Esophagus squamous epithelium (tissue), 4 donors: ENCODE measurements around the gene DLK2.
"Not testable (repeated sequence)": the region's sequence is repeated elsewhere in the genome, so short reads cannot be mapped to it uniquely, and the experiment has no call there.

Source experiments
- CTCF ChIP-seq, 6 experiments: fragments of 450-650 bp in 4 of 6; fragments of 200-600 bp in 2 of 6; sonication (generic) in 2 of 6; IDR thresholded peaks; one replicate each; pipeline ENCODE4 v1.5.1; 2016 to 2019; ENCODE audit warnings: antibody characterized with exemption in 6 of 6, mild to moderate bottlenecking in 4 of 6, moderate library complexity in 4 of 6
- POLR2A ChIP-seq, 4 donors: fragments of 450-650 bp; IDR thresholded peaks; one replicate each; pipeline ENCODE4 v1.6.1; 2017; ENCODE audit warnings: antibody characterized with exemption in 4 of 4, mild to moderate bottlenecking in 4 of 4, moderate library complexity in 3 of 4

DNA sequence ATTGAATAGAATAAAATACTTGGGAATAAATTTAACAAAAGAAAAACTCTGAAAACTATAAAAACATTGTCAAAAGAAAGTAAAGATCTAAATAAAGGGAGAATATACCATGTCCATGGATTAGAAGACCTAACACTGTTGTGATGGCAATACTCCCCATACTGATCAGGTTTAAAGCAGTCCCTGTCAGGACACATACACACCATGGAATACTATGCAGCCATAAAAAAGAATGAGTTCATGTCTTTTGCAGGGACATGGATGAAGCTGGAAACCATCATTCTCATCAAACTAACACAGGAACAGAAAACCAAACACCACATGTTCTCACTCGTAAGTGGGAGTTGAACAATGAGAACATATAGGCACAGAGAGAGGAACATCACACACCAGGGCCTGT lies 44.6 kb downstream of the DLK2 start:
- not testable (repeated sequence) for TF ChIP-seq CTCF, POLR2A (IDR thresholded peaks at IDR 0.05)
